ENCODE results near the gene MGMT.

DNA sequence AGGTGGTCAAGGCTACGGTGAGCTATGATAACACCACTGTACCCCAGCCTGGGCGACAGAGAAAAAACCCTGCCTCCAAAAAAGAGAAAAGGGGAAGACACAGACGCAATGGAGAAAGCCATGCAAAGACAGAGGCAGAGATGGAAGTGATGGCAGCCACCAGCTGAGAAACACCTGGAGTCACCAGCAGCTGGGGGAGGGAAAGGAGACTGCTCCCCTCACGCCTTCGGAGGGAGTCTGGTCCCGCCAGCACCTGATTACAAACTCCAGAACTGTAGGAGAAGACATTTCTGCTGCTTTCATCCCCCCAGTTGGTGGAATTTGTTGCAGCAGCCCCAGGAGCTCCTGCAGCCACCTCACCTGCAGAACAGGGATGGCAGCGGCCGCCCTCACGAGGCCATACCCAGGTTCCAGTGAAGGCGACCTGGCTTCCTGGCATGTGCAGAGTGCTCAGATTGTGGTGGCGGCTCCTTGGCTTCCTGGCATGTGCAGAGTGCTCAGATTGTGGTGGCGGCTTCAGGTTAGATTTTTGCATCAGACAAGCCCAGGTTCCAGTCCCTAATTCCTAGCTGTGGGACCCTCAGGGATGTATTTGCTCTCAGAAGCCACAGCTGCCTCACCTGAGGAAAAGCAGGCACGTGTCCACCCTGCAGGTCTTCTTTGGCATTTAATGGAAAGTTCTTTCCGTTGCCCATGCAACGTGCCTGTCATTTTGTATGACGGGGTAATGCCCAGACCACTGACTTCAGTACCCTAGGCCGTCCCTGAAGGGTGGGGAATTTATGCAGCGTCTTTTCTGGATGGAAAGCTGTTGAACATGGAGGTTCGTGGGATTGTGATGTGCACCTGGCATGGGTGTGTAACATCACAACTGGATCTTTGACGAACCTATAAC is 314.1 kb downstream of the MGMT start:
- no peak for TF ChIP-seq POLR2A (IDR thresholded peaks at IDR 0.05; ENCODE audit: low read length)
- no peak for TF ChIP-seq GATA1 (IDR thresholded peaks at IDR 0.05; ENCODE audit: low read depth, low read length)

Data from erythroblast (primary cell).